Common myeloid progenitor, CD34-positive (primary cell): ENCODE measurements around the gene SLC47A1.
A peak's percentile ranks its signal among the peaks of the same experiment; 100 is the strongest.
"Not testable (repeated sequence)": the region's sequence is repeated elsewhere in the genome, so short reads cannot be mapped to it uniquely, and the experiment has no call there.

Experiments used
- CTCF ChIA-PET: fragments of 350-600 bp; sonication (Branson Sonifier 250); formaldehyde crosslinking; loops from one replicate; lab custom pipeline; 2021; ENCODE audit warnings: antibody characterized with exemption; lab: Charles Lee
- POLR2A ChIA-PET: fragments of 350-600 bp; sonication (Branson Sonifier 250); formaldehyde crosslinking; loops from one replicate; lab custom pipeline; 2021; ENCODE audit warnings: antibody characterized with exemption; lab: Charles Lee
- DNase-seq, 3 donors: peaks; one replicate each; pipeline versions ENCODE4 v3.0.0 to v3.0.0-alpha.2; 2013
- H3K27ac ChIP-seq, 2 experiments: 1 replicate in 1 of 2; 2 replicates in 1 of 2; pipeline ENCODE4 v1.7.0; 2013; ENCODE audit warnings: inconsistent platforms in 2 of 2, low read length in 2 of 2, mild to moderate bottlenecking in 2 of 2, low read depth in 1 of 2, moderate library complexity in 1 of 2; ENCODE audit not compliant: severe bottlenecking in 2 of 2, insufficient read depth in 1 of 2, poor library complexity in 1 of 2
- H3K27me3 ChIP-seq, 5 experiments: replicated peaks in 2 of 5; 1 replicate in 3 of 5; 2 replicates in 2 of 5; pipeline versions ENCODE4 v1.6.1 to v1.7.0; 2013; ENCODE audit warnings: low read length in 4 of 5, mild to moderate bottlenecking in 2 of 5, moderate library complexity in 2 of 5, inconsistent platforms in 1 of 5; ENCODE audit not compliant: insufficient read depth in 5 of 5, control insufficient read depth in 4 of 5
- H3K36me3 ChIP-seq, 4 experiments: 1 replicate in 2 of 4; 2 replicates in 2 of 4; pipeline versions ENCODE4 v1.6.1 to v1.7.0; 2013; ENCODE audit warnings: low read length in 3 of 4, control low read depth in 1 of 4, mild to moderate bottlenecking in 1 of 4; ENCODE audit not compliant: control insufficient read depth in 4 of 4, insufficient read depth in 4 of 4
- H3K4me1 ChIP-seq, 4 experiments: 1 replicate in 3 of 4; 2 replicates in 1 of 4; pipeline versions ENCODE4 v1.6.1 to v1.7.1; 2013; ENCODE audit warnings: low read length in 3 of 4, mild to moderate bottlenecking in 3 of 4, control low read depth in 1 of 4, inconsistent platforms in 1 of 4, moderate library complexity in 1 of 4; ENCODE audit not compliant: control insufficient read depth in 4 of 4, insufficient read depth in 4 of 4; ENCODE audit errors: control extremely low read depth in 1 of 4
- H3K4me3 ChIP-seq, 7 experiments: 1 replicate in 4 of 7; 2 replicates in 3 of 7; pipeline versions ENCODE4 v1.5.1 to v1.7.0; 2013; ENCODE audit warnings: mild to moderate bottlenecking in 7 of 7, low read length in 6 of 7, moderate library complexity in 6 of 7, inconsistent platforms in 2 of 7, low read depth in 2 of 7, control low read depth in 1 of 7; ENCODE audit not compliant: insufficient read depth in 4 of 7, control insufficient read depth in 1 of 7; ENCODE audit errors: extremely low read depth in 1 of 7
- H3K9me3 ChIP-seq, 5 experiments: 1 replicate in 4 of 5; 2 replicates in 1 of 5; pipeline versions ENCODE4 v1.6.1 to v1.7.1; 2013; ENCODE audit warnings: low read length in 4 of 5, mild to moderate bottlenecking in 2 of 5, inconsistent platforms in 1 of 5, low read depth in 1 of 5, moderate library complexity in 1 of 5; ENCODE audit not compliant: control insufficient read depth in 4 of 5, insufficient read depth in 2 of 5; ENCODE audit errors: control extremely low read depth in 1 of 5
- WGBS: methylation state at CpG from one replicate; pipeline ENCODE4 v1.1.5; 2013; ENCODE audit not compliant: insufficient coverage; 5-methylcytosine and 5-hydroxymethylcytosine counted together

Gene SLC47A1

GRCh38 chr17:19579192-19579761 is 45.6 kb downstream of the SLC47A1 start:
- 38% methylated on average over 17 of the region's 19 CpGs for WGBS
- POLR2A ChIA-PET, result no interaction called here
- no peak overlapping the region for H3K27ac ChIP-seq

GRCh38 chr17:19579867-19580565 is 46.4 kb downstream of the SLC47A1 start:
- ChIA-PET CTCF (interaction anchor here (2.5 kb wide), 1 partner anchor 183 kb away, joined by 6 read pairs; no protein-coding TSS in a partner anchor), POLR2A (interaction anchor here (0.7 kb wide), 1 partner anchor 57 kb away, joined by 6 read pairs; no protein-coding TSS in a partner anchor)
- H3K27me3 ChIP-seq, result peaks cover 4 to 40% (median 16%) of the 10 kb centered on the region in 5 experiments
- H3K4me3 ChIP-seq, result peak overlapping the region in 4 of 7 experiments; percentile 37 to 66 (median 44)
- no peaks in the 10 kb centered on the region for H3K9me3 ChIP-seq
- H3K4me1 ChIP-seq, result peaks cover 0 to 9% (median 4%) of the 10 kb centered on the region in 4 experiments
- DNase-seq, result peak in 2 of 3 donors; percentile 35 to 55
- no peaks in the 10 kb centered on the region for H3K36me3 ChIP-seq
- 12% methylated on average over 63 of the region's 76 CpGs for WGBS
- no peak overlapping the region for H3K27ac ChIP-seq

More at GRCh38 chr17:19579192-19579761, 45.6 kb downstream of the SLC47A1 start:
- Histone ChIP-seq H3K4me3 (peak overlapping the region in 2 of 7 experiments; percentile 6 to 66), H3K27me3 (peaks cover 4 to 40% (median 16%) of the 10 kb centered on the region in 5 experiments), H3K9me3 (no peaks in the 10 kb centered on the region), H3K36me3 (no peaks in the 10 kb centered on the region), H3K4me1 (peaks cover 0 to 9% (median 4%) of the 10 kb centered on the region in 4 experiments)
- peak in 2 of 3 donors; percentile 15 to 27 for DNase-seq
- CTCF ChIA-PET, result interaction anchor here (1.0 to 2.5 kb wide), 2 partner anchors 184 to 188 kb away, joined by 3 to 6 read pairs; no protein-coding TSS in a partner anchor

DNA sequence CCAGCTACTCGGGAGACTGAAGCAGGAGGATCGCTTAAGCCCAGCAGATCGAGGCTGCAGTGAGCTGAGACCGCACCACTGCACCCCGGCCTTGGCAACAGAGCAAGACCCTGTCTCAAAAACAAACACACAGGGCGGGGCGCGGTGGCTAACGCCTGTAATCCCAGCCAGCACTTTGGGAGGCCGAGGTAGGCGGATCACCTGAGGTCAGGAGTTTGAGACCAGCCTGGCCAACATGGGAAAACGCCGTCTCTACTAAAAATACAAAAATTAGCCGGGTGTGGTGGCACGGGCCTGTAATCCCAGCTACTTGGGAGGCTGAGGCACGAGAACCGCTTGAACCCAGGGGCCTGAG is 46.9 kb downstream of the SLC47A1 start:
- H3K27ac ChIP-seq, result not testable (repeated sequence)

DNA sequence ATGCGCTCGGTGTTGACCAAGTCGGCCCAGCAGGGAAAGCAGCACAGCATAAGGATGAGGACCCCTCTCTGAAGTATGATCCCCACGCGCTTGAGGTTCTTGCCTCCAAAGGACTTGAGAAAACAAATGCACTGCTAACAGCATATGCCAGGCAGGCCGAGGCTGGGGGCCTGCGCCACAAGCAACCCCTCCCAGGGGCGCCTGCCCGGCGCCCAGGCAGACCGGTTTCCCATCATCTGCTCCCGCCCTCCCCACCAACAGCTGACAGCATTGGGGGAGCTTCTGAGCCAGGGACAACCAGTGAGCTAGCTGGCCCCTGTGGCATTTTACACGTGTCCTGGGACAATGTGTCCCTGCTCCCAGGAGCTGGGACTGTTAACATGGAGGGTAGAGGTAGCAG is 48.5 kb downstream of the SLC47A1 start:
- DNase-seq, H3K27ac ChIP-seq, H3K4me1 ChIP-seq, H3K9me3 ChIP-seq, H3K36me3 ChIP-seq, H3K4me3 ChIP-seq, POLR2A ChIA-PET, CTCF ChIA-PET: not testable (repeated sequence)
- 93% methylated on average over 10 of the region's 13 CpGs for WGBS
- H3K27me3 ChIP-seq, result peaks cover 4 to 40% (median 17%) of the 10 kb centered on the region in 5 experiments

More for the DNA sequence above, 46.9 kb downstream of the SLC47A1 start:
- ChIA-PET POLR2A (interaction anchor here (0.7 kb wide), 1 partner anchor 57 kb away, joined by 6 read pairs; no protein-coding TSS in a partner anchor), CTCF (interaction anchor here (2.5 kb wide), 1 partner anchor 182 kb away, joined by 6 read pairs; no protein-coding TSS in a partner anchor)
- not testable (repeated sequence) for H3K9me3 ChIP-seq, DNase-seq, H3K4me1 ChIP-seq, H3K36me3 ChIP-seq
- peak overlapping the region in 1 of 7 experiments; percentile 51 for H3K4me3 ChIP-seq
- H3K27me3 ChIP-seq, result peaks cover 4 to 40% (median 16%) of the 10 kb centered on the region in 5 experiments
- 95% methylated on average over 14 of the region's 17 CpGs for WGBS

- H3K27me3 ChIP-seq, result peaks cover 4 to 29% (median 16%) of the 10 kb centered on the region in 5 experiments
- H3K36me3 ChIP-seq, result no peaks in the 10 kb centered on the region
- 100% methylated on average over 2 of the region's 8 CpGs for WGBS
- no peak overlapping the region for H3K27ac ChIP-seq
- H3K4me3 ChIP-seq, result no peak overlapping the region
- DNase-seq, result no peak
- ChIA-PET CTCF (no interaction called here), POLR2A (no interaction called here)
- H3K9me3 ChIP-seq, result no peaks in the 10 kb centered on the region
- peaks cover 0 to 9% (median 4%) of the 10 kb centered on the region in 4 experiments for H3K4me1 ChIP-seq
Measured at GRCh38 chr17:19583871-19584270, 50.2 kb downstream of the SLC47A1 start.

DNA sequence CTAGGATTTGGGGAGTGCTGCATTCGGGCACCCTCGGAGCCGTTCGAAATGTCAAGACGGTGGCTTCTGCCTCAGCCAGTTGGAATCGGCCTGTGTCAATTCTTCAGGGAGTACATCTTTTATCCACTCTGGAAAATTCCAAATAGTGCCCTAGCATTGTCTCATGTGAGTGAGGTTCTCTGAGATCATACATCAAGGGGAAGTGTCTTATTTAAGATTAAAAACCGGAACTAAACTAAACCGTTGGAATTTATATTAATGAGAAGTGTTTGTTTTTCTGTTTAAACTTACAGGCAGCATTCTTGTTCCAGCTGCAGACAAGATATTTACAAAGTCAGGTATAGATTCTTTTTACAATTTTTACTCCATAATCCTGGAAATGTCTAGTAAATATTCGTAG is 56.8 kb downstream of the SLC47A1 start:
- ChIA-PET POLR2A (no interaction called here), CTCF (interaction anchor here (1.1 kb wide), 1 partner anchor 10 kb away, joined by 4 read pairs; no protein-coding TSS in a partner anchor)
- Histone ChIP-seq H3K27ac (no peak overlapping the region), H3K36me3 (no peaks in the 10 kb centered on the region), H3K4me3 (no peak overlapping the region), H3K4me1 (peaks cover 0 to 10% (median 0%) of the 10 kb centered on the region in 4 experiments), H3K9me3 (no peaks in the 10 kb centered on the region), H3K27me3 (peaks cover 0 to 2% (median 0%) of the 10 kb centered on the region in 5 experiments)
- WGBS, result 89% methylated on average over 7 of the region's 9 CpGs
- DNase-seq, result peak in 1 of 3 donors; percentile 23
